Fibroblast of gingiva (primary cell): ENCODE measurements around the gene ARHGAP31.

ENCODE experiments used
- DNase-seq: peaks from one replicate; pipeline ENCODE4 v3.0.0-alpha.2; 2011; ENCODE audit warnings: low read depth

The ARHGAP31 gene

GRCh38 chr3:119395923-119396358 lies 101.8 kb downstream of the ARHGAP31 start:
- no peak for DNase-seq

- no peak for DNase-seq
These were observed 102.7 kb downstream of the ARHGAP31 start for GRCh38 chr3:119396870-119397269.

GRCh38 chr3:119400466-119400865 lies 106.3 kb downstream of the ARHGAP31 start:
- no peak for DNase-seq

- DNase-seq = no peak
These were observed 106.9 kb downstream of the ARHGAP31 start for GRCh38 chr3:119401069-119401468.

- DNase-seq = no peak
These were observed 107.6 kb downstream of the ARHGAP31 start for GRCh38 chr3:119401503-119402440.

- DNase-seq = no peak
These were observed 108.6 kb downstream of the ARHGAP31 start for GRCh38 chr3:119402791-119403190.

- no peak for DNase-seq
These were observed 109.0 kb downstream of the ARHGAP31 start for GRCh38 chr3:119403201-119403600.

- DNase-seq = no peak
These were observed 111.1 kb downstream of the ARHGAP31 start for GRCh38 chr3:119405315-119405714.

GRCh38 chr3:119408243-119408950 lies 114.2 kb downstream of the ARHGAP31 start:
- no peak for DNase-seq

- DNase-seq = no peak
These were observed 115.7 kb downstream of the ARHGAP31 start for GRCh38 chr3:119409844-119410243.

- DNase-seq = no peak
These were observed 119.6 kb downstream of the ARHGAP31 start for GRCh38 chr3:119413603-119414280.

GRCh38 chr3:119416873-119417272 lies 122.7 kb downstream of the ARHGAP31 start:
- no peak for DNase-seq

- DNase-seq = no peak
These were observed 123.8 kb downstream of the ARHGAP31 start for GRCh38 chr3:119417771-119418512.

- no peak for DNase-seq
These were observed 124.5 kb downstream of the ARHGAP31 start for GRCh38 chr3:119418641-119419040.

GRCh38 chr3:119420196-119420595 lies 126.0 kb downstream of the ARHGAP31 start:
- DNase-seq = no peak

- DNase-seq = no peak
These were observed 133.5 kb downstream of the ARHGAP31 start for GRCh38 chr3:119427669-119428068.

- DNase-seq = no peak
These were observed 134.4 kb downstream of the ARHGAP31 start for GRCh38 chr3:119428538-119428937.

GRCh38 chr3:119433613-119434325 lies 139.6 kb downstream of the ARHGAP31 start:
- DNase-seq = no peak

GRCh38 chr3:119434703-119435102 lies 140.5 kb downstream of the ARHGAP31 start:
- DNase-seq = no peak

GRCh38 chr3:119436977-119437376 lies 142.8 kb downstream of the ARHGAP31 start:
- DNase-seq = no peak

GRCh38 chr3:119437691-119438258 lies 143.6 kb downstream of the ARHGAP31 start:
- DNase-seq = no peak
